HepG2 (cell line): Measurements from ENCODE around the gene UPK1A. TPM values are rescaled to one million over a fixed set of nuclear protein-coding genes. Genes with fewer than 3 reads are reported as not detected.

Experiments
- AKAP8 ChIP-seq: sonication (generic); formaldehyde crosslinking; IDR thresholded peaks from 2 replicates; pipeline ENCODE4 v1.5.1; 2020; ENCODE audit warnings: mild to moderate bottlenecking, missing genetic modification reagents
- BRCA1 ChIP-seq: sonication (generic); formaldehyde crosslinking; IDR thresholded peaks from 2 replicates; pipeline ENCODE4 v1.4.0; 2020; ENCODE audit warnings: missing genetic modification reagents
- DPF2 ChIP-seq: sonication (generic); formaldehyde crosslinking; IDR thresholded peaks from 2 replicates; pipeline ENCODE4 v1.4.0; 2020; ENCODE audit warnings: mild to moderate bottlenecking, low read depth, missing genetic modification reagents, borderline replicate concordance
- E2F2 ChIP-seq: sonication (generic); formaldehyde crosslinking; IDR thresholded peaks from 2 replicates; pipeline ENCODE4 v1.4.0; 2020; ENCODE audit warnings: missing genetic modification reagents, borderline replicate concordance
- ETV5 ChIP-seq: IDR thresholded peaks from 2 replicates; pipeline ENCODE4 v1.6.1; 2018; ENCODE audit warnings: missing biosample characterization, missing genetic modification reagents, inconsistent platforms, borderline replicate concordance
- HDAC2 ChIP-seq: sonication (generic); formaldehyde crosslinking; IDR thresholded peaks from 2 replicates; pipeline ENCODE4 v1.4.0; 2020; ENCODE audit warnings: missing genetic modification reagents
- IRX3 ChIP-seq: sonication (generic); formaldehyde crosslinking; IDR thresholded peaks from 2 replicates; pipeline ENCODE4 v1.8.1; 2023; ENCODE audit warnings: mild to moderate bottlenecking, low read depth, missing genetic modification reagents, borderline replicate concordance
- JDP2 ChIP-seq: sonication (generic); formaldehyde crosslinking; IDR thresholded peaks from 2 replicates; pipeline ENCODE4 v1.8.1; 2022; ENCODE audit warnings: missing genetic modification reagents, borderline replicate concordance
- MTA3 ChIP-seq: sonication (generic); formaldehyde crosslinking; IDR thresholded peaks from 2 replicates; pipeline ENCODE4 v1.4.0; 2020; ENCODE audit warnings: missing genetic modification reagents
- MYC ChIP-seq: sonication (generic); formaldehyde crosslinking; IDR thresholded peaks from 2 replicates; pipeline ENCODE4 v1.9.0; 2021; ENCODE audit warnings: missing genetic modification reagents, borderline replicate concordance
- RXRB ChIP-seq: IDR thresholded peaks from 2 replicates; pipeline ENCODE4 v1.6.1; 2016; ENCODE audit warnings: borderline replicate concordance, missing genetic modification reagents, missing compliant biosample characterization
- SNAI1 ChIP-seq: sonication (generic); formaldehyde crosslinking; IDR thresholded peaks from 2 replicates; pipeline ENCODE4 v1.5.0; 2020; ENCODE audit warnings: mild to moderate bottlenecking, missing genetic modification reagents, borderline replicate concordance
- YY1 ChIP-seq: IDR thresholded peaks from 2 replicates; pipeline ENCODE4 v1.6.1; 2011; ENCODE audit warnings: low read length, low read depth, moderate library complexity, mild to moderate bottlenecking; ENCODE audit not compliant: insufficient read depth, insufficient replicate concordance
- ZBTB49 ChIP-seq: sonication (generic); formaldehyde crosslinking; IDR thresholded peaks from 2 replicates; pipeline ENCODE4 v1.4.0; 2020; ENCODE audit warnings: missing genetic modification reagents, borderline replicate concordance
- ZFP36 ChIP-seq: fragments of 150-350 bp; IDR thresholded peaks from 2 replicates; pipeline ENCODE4 v1.6.1; 2018; ENCODE audit warnings: borderline replicate concordance, low read length, low read depth; ENCODE audit not compliant: partially characterized antibody
- ZKSCAN1 ChIP-seq: fragments of 150-350 bp; IDR thresholded peaks from 2 replicates; pipeline ENCODE4 v1.6.1; 2014; ENCODE audit warnings: low read length
- ZNF138 ChIP-seq: sonication (generic); formaldehyde crosslinking; IDR thresholded peaks from 2 replicates; pipeline ENCODE4 v1.5.0; 2020; ENCODE audit warnings: mild to moderate bottlenecking, low read depth, missing genetic modification reagents
- ZNF292 ChIP-seq: sonication (generic); formaldehyde crosslinking; IDR thresholded peaks from 2 replicates; pipeline ENCODE4 v1.8.1; 2022; ENCODE audit warnings: mild to moderate bottlenecking, low read depth, missing genetic modification reagents, borderline replicate concordance
- ZNF333 ChIP-seq: sonication (generic); formaldehyde crosslinking; IDR thresholded peaks from 2 replicates; pipeline ENCODE4 v1.4.0; 2020; ENCODE audit warnings: mild to moderate bottlenecking, missing genetic modification reagents, borderline replicate concordance
- ZNF337 ChIP-seq: sonication (generic); formaldehyde crosslinking; IDR thresholded peaks from 2 replicates; pipeline ENCODE4 v1.5.1; 2020; ENCODE audit warnings: missing genetic modification reagents, low read depth, mild to moderate bottlenecking, borderline replicate concordance
- ZNF430 ChIP-seq: sonication (generic); formaldehyde crosslinking; IDR thresholded peaks from 2 replicates; pipeline ENCODE4 v1.9.0; 2021; ENCODE audit warnings: mild to moderate bottlenecking, missing genetic modification reagents
- ZNF451 ChIP-seq: sonication (generic); formaldehyde crosslinking; IDR thresholded peaks from 2 replicates; pipeline ENCODE4 v1.5.0; 2020; ENCODE audit warnings: mild to moderate bottlenecking, missing genetic modification reagents
- ZNF580 ChIP-seq: IDR thresholded peaks from 2 replicates; pipeline ENCODE4 v1.6.1; 2016; ENCODE audit warnings: low read depth, borderline replicate concordance
- ZNF629 ChIP-seq: sonication (generic); formaldehyde crosslinking; conservative IDR thresholded peaks from 2 replicates; pipeline ENCODE4 v1.5.0; 2020; ENCODE audit warnings: missing genetic modification reagents
- ZNF792 ChIP-seq: IDR thresholded peaks from 2 replicates; pipeline ENCODE4 v1.6.1; 2016
- polyA plus RNA-seq, 8 experiments: library from polyadenylated mRNA; depleted of rRNA in 3 of 8; stranded (reverse) in 7 of 8; unstranded in 1 of 8; fragments of >200 nt; fragmentation: Illumina TruSeq in 4 of 8; extraction: Trizol in 4 of 8; gene quantifications; 2 replicates each; pipeline versions ENCODE4 v1.2.1 to v1.2.3, GENCODE V29; 2011 to 2016; ENCODE audit warnings: low read depth in 4 of 8, missing spikeins in 1 of 8, mixed read lengths in 1 of 8; ENCODE audit not compliant: insufficient read depth in 1 of 8
- total RNA-seq, 5 experiments: library from RNA; depleted of rRNA; stranded (reverse); fragments of >200 nt; fragmentation: Illumina TruSeq; extraction: Trizol; gene quantifications; 2 replicates each; pipeline ENCODE4 v1.2.3, GENCODE V29; 2016; ENCODE audit warnings: low read depth in 1 of 5

UPK1A gene
- total and polyA plus RNA-seq, 2 of the 13 experiments (the other 11 are each of a cell fraction or from before 2014, with no cell fraction given): 2.9 TPM; not detected in 1

GRCh38 chr19:35716801-35717664, 50.7 kb downstream of the UPK1A start (continued):
- no peak; the same call in 1 of the 2 replicates for TF ChIP-seq SNAI1 (CRISPR knock-in tag)
- peak; percentile 72 for TF ChIP-seq MYC (CRISPR knock-in tag)
- no peak for TF ChIP-seq JDP2 (CRISPR knock-in tag)
- TF ChIP-seq ZBTB49 (CRISPR knock-in tag): no peak
- peak; percentile 18; the same call in 1 of the 2 replicates for TF ChIP-seq ZNF333 (CRISPR knock-in tag)
- TF ChIP-seq ETV5 (CRISPR knock-in tag): 0 out of 2 replicates have a peak, but pooled peaks have one; percentile 5
- no peak for TF ChIP-seq ZNF580
- TF ChIP-seq E2F2 (CRISPR knock-in tag): no peak
- 0 out of 2 replicates have a peak, but pooled peaks have one; percentile 11 for TF ChIP-seq ZNF138 (CRISPR knock-in tag)
- TF ChIP-seq ZNF451 (CRISPR knock-in tag): no peak; the same call in 1 of the 2 replicates
- TF ChIP-seq IRX3: 0 out of 2 replicates have a peak, but pooled peaks have one; percentile 23
- TF ChIP-seq ZNF430 (CRISPR knock-in tag): peak; percentile 35
- no peak for TF ChIP-seq BRCA1 (CRISPR knock-in tag)
- no peak for TF ChIP-seq ZNF292
- no peak; the same call in none of the 2 replicates for TF ChIP-seq HDAC2 (CRISPR knock-in tag)
- peak; percentile 31; the same call in 1 of the 2 replicates for TF ChIP-seq RXRB (CRISPR knock-in tag)
- TF ChIP-seq AKAP8: no peak
- TF ChIP-seq ZNF337: no peak
- peak; percentile 33 for TF ChIP-seq YY1
- TF ChIP-seq ZNF792 (CRISPR knock-in tag): peak; percentile 68; the same call in 1 of the 2 replicates
- TF ChIP-seq ZKSCAN1: peak; percentile 26; the same call in 1 of the 2 replicates
- TF ChIP-seq MTA3: no peak
- TF ChIP-seq ZNF629 (CRISPR knock-in tag): no peak; the same call in 1 of the 2 replicates
- TF ChIP-seq DPF2 (CRISPR knock-in tag): no peak
- no peak for TF ChIP-seq ZFP36
